ENCODE data around the gene COA7. TPM values are rescaled to one million over a fixed set of nuclear protein-coding genes. Genes with fewer than 3 reads are reported as not detected.

COA7 gene
- polyA plus RNA-seq, 3 donors: 4.8 to 8.5 (median 6.2) TPM

GRCh38 chr1:52733368-52733767, 35.2 kb upstream of the COA7 start:
- peak overlapping the region in 1 of 7 donors; percentile 78 for H3K27ac Mint-ChIP-seq
- H3K4me2 ChIP-seq (replicated peaks; ENCODE audit: extremely low read depth, low read length, poor library complexity, severe bottlenecking): no peak overlapping the region
- H3K27me3 ChIP-seq (ENCODE audit: control insufficient read depth in 2 of 2, insufficient read depth in 2 of 2, low read length in 2 of 2): no peaks in the 10 kb centered on the region
- H3K36me3 Mint-ChIP-seq: peaks cover 14 to 15% of the 10 kb centered on the region in 2 donors
- H3K4me3 Mint-ChIP-seq: no peak overlapping the region
- no peak overlapping the region for H2AFZ ChIP-seq (ENCODE audit: insufficient read depth, low read depth, low read length, poor library complexity, severe bottlenecking)
- no peak for DNase-seq
- H3K9ac ChIP-seq (ENCODE audit: insufficient read depth, low read length, poor library complexity, severe bottlenecking): no peak overlapping the region
- no peaks in the 10 kb centered on the region for H3K9me3 ChIP-seq (replicated peaks in 1 of 2; ENCODE audit: control insufficient read depth in 1 of 2, insufficient read depth in 1 of 2, low read length in 2 of 2)
- peaks cover 0 to under 1% of the 10 kb centered on the region in 2 donors for H3K4me1 ChIP-seq (ENCODE audit: control insufficient read depth in 1 of 2, insufficient read depth in 2 of 2, low read length in 2 of 2)
- peaks cover 3 to 8% of the 10 kb centered on the region in 2 donors for H3K36me3 ChIP-seq (replicated peaks in 1 of 2; ENCODE audit: control insufficient read depth in 1 of 2, insufficient read depth in 2 of 2, low read length in 2 of 2)
- no peak overlapping the region for H3K27ac ChIP-seq (ENCODE audit: low read depth in 1 of 2, low read length in 2 of 2)
- peaks cover 0 to 2% (median 0%) of the 10 kb centered on the region in 3 donors for H3K27me3 Mint-ChIP-seq (ENCODE audit: low read depth in 3 of 3)
- H3K9me3 Mint-ChIP-seq: no peaks in the 10 kb centered on the region
- peaks cover 74% of the 10 kb centered on the region for H4K20me1 ChIP-seq (ENCODE audit: insufficient read depth, low read length)
- TF ChIP-seq, protein P1, sequence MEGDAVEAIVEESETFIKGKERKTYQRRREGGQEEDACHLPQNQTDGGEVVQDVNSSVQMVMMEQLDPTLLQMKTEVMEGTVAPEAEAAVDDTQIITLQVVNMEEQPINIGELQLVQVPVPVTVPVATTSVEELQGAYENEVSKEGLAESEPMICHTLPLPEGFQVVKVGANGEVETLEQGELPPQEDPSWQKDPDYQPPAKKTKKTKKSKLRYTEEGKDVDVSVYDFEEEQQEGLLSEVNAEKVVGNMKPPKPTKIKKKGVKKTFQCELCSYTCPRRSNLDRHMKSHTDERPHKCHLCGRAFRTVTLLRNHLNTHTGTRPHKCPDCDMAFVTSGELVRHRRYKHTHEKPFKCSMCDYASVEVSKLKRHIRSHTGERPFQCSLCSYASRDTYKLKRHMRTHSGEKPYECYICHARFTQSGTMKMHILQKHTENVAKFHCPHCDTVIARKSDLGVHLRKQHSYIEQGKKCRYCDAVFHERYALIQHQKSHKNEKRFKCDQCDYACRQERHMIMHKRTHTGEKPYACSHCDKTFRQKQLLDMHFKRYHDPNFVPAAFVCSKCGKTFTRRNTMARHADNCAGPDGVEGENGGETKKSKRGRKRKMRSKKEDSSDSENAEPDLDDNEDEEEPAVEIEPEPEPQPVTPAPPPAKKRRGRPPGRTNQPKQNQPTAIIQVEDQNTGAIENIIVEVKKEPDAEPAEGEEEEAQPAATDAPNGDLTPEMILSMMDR (IDR thresholded peaks at IDR 0.05): no peak
- intact Hi-C loops (cut with micrococcal nuclease): no loop called here
- no peak overlapping the region for H3K4me3 ChIP-seq (replicated peaks in 1 of 3; ENCODE audit: low read depth in 2 of 3, low read length in 3 of 3)
- peaks cover 66% of the 10 kb centered on the region for H3K79me2 ChIP-seq (ENCODE audit: insufficient read depth, low read length)
- WGBS (ENCODE audit: insufficient coverage): no CpG with 5 or more reads among the region's 3 CpGs
- H3K4me1 Mint-ChIP-seq: peaks cover 13% of the 10 kb centered on the region

DNA sequence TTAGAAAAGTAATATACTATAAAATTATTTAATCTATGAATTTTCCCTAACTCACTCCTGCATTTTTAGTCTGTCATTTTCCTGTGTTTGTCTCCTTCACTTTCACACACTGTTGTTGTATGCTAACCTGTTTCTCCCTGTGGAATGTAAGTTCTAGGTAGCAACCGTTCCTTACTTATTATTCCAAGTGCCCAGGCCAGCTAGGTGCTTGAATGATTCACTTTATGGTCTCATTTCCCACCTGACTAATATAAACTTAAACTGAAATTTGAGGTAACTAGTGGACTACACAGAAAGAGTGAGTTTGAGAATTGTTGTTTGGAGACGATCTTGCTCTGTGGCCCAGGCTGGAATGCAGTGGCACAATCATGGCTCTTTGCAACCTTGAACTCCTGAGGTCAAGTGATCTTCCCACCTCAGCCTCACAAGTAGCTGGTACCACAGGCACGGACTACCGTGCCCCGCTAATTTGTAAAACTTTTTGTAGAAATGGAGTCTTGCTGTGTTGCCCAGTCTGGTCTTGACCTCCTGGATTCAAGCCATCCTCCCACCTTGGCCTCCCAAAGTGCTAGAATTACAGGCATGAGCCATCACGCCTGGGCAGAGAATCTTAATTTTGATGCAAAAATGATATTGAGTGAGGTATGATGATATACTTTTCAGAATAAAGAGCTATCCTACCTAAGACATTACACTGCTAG, 30.0 kb upstream of the COA7 start:
- intact Hi-C loops (cut with micrococcal nuclease): no loop called here
- H3K27ac Mint-ChIP-seq: no peak overlapping the region
- peaks cover 60% of the 10 kb centered on the region for H3K79me2 ChIP-seq (ENCODE audit: insufficient read depth, low read length)

More for the DNA sequence above, 30.0 kb upstream of the COA7 start:
- H3K4me3 Mint-ChIP-seq: peak overlapping the region in 1 of 2 donors; percentile 6
- no CpG with 5 or more reads among the region's 6 CpGs for WGBS (ENCODE audit: insufficient coverage)
- Histone ChIP-seq H3K4me3 (replicated peaks in 1 of 3; ENCODE audit: low read depth in 2 of 3, low read length in 3 of 3) (no peak overlapping the region), H3K4me2 (replicated peaks; ENCODE audit: extremely low read depth, low read length, poor library complexity, severe bottlenecking) (no peak overlapping the region), H3K27me3 (ENCODE audit: control insufficient read depth in 2 of 2, insufficient read depth in 2 of 2, low read length in 2 of 2) (no peaks in the 10 kb centered on the region), H3K9me3 (replicated peaks in 1 of 2; ENCODE audit: control insufficient read depth in 1 of 2, insufficient read depth in 1 of 2, low read length in 2 of 2) (no peaks in the 10 kb centered on the region), H3K27ac (ENCODE audit: low read depth in 1 of 2, low read length in 2 of 2) (no peak overlapping the region), H3K36me3 (replicated peaks in 1 of 2; ENCODE audit: control insufficient read depth in 1 of 2, insufficient read depth in 2 of 2, low read length in 2 of 2) (peaks cover 3 to 8% of the 10 kb centered on the region in 2 donors), H4K20me1 (ENCODE audit: insufficient read depth, low read length) (peaks cover 46% of the 10 kb centered on the region), H3K9ac (ENCODE audit: insufficient read depth, low read length, poor library complexity, severe bottlenecking) (no peak overlapping the region), H3K4me1 (ENCODE audit: control insufficient read depth in 1 of 2, insufficient read depth in 2 of 2, low read length in 2 of 2) (peaks cover 12 to 25% of the 10 kb centered on the region in 2 donors), H2AFZ (ENCODE audit: insufficient read depth, low read depth, low read length, poor library complexity, severe bottlenecking) (no peak overlapping the region)
- H3K36me3 Mint-ChIP-seq: peaks cover 8 to 9% of the 10 kb centered on the region in 2 donors
- peaks cover 0 to 1% (median 0%) of the 10 kb centered on the region in 7 donors for H3K9me3 Mint-ChIP-seq
- peaks cover 29% of the 10 kb centered on the region for H3K4me1 Mint-ChIP-seq
- peaks cover 3 to 9% (median 4%) of the 10 kb centered on the region in 3 donors for H3K27me3 Mint-ChIP-seq (ENCODE audit: low read depth in 3 of 3)
- no peak for DNase-seq
- TF ChIP-seq, protein P1 (IDR thresholded peaks at IDR 0.05): no peak

Data from CD14-positive monocyte (primary cell).